ENCODE results near the gene IWS1.
"Not testable (repeated sequence)": the region's sequence is repeated elsewhere in the genome, so short reads cannot be mapped to it uniquely, and the experiment has no call there.

The IWS1 gene

GRCh38 chr2:127526132-127527000 lies at the start of gene IWS1:
TSS of gene IWS1 (minus strand) at chr2:127526489. CDS start at chr2:127526208, 281 bp downstream.
- FAIRE-seq = peak; percentile 87

DNA sequence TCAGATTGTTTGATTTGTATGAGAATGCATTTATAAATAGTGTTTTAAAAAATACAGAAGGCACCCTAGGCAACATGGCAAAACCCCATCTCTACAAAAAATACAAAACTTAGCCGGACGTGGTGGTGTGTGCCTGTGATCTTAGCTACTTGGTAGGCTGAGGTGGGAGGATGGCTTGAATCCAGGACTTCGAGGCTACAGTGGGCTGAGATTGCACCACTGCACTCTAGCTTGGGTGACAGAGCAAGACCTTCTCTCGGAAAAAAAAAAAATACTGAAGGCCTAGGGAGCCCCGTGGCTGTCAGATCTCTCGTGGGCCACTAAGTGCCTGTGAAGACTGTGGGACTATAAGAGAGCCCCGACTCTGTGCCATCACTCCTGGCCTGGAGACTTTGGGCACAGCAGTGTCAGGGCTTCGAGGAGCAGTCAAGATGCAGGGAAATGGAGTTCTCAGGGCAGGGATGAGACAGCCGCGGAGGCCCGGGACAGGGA lies 49.7 kb upstream of the IWS1 start:
- no peak for FAIRE-seq

GRCh38 chr2:127575185-127575765 lies 49.0 kb upstream of the IWS1 start:
- FAIRE-seq = no peak

DNA sequence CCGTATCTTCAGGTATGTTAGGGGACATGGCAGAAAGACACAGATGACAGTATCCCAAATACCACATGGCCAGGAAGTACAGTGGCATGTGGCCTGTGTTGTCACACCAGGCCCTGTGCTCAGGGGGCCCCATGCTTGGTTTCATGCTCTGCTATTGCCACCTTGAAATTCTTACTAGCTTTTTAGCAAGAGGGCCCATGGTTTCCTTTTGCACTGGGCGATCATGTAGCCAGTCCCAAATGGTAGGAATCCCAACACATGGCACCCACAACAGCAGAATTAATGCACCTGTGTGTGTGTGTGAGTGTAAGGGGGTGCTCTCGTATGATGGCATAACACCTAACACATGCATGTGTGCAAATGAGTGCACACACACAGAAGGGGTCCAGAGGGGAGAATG lies 48.4 kb upstream of the IWS1 start:
- no peak for FAIRE-seq

- no peak for FAIRE-seq
Measured at GRCh38 chr2:127573771-127574170, 47.5 kb upstream of the IWS1 start.

GRCh38 chr2:127573298-127573697 lies 47.0 kb upstream of the IWS1 start:
- no peak for FAIRE-seq

- FAIRE-seq = no peak
Measured at GRCh38 chr2:127572841-127573240, 46.6 kb upstream of the IWS1 start.

DNA sequence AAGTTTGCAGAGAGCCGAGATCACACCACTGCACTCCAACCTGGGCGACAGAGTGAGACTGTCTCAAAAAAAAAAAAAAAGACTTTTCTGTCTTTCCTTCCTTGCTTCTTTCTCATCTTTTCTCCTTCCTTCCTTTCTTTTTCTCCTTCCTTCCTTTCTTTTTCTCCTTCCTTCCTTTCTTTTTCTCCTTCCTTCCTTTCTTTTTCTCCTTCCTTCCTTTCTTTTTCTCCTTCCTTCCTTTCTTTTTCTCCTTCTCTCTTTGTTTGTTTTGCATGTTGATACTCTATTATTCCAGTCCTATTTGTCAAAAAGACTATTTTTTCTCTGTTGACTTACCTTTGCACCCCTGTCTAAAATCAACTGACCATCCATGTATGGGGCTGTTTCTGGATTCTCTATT lies 46.1 kb upstream of the IWS1 start:
- FAIRE-seq = not testable (repeated sequence)

DNA sequence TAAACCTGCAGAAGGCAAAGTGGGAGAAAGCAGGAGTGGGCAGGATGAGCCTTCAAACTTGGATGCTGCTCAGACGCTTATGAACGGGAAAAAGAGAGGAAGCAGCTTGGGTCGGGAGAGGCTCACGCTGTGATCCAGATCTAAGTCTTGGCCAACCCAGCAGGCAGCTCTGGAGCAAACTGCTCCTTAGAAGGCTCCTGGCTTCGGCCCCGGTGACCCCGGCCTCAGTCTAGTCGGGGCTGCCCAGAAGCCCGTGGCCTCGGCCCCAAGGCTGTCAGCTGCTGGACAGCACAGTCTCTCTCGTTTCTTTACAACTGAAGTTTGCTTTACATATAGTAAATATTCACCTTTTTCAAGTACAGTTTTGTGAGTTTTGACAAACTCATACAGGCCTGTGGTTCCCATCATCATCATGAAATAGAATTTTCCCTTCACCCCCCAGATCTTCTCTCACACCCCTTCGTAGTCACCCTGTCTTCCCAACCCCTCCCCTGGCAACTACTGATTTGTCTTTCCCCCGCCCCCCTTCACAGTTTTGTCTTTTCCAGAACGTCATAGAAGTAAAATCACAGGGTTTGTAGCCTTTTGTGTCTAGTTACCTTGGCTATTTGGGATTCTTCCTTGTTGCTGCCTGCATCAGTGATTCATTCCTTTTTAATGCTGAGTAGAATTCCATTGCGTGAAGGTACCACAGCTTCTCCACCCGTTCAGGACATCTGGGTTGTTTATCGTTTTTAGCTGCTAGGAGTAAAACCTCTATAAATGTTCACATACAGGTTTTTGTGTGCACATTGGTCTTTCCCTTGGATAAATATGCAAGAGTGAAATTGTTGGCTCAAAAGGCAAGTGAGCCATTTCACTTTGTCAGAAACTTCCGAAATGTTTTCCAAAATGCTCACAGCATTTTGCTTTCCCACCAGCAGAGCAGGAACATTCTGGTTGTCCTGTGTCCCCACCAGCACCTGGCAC lies 44.3 kb upstream of the IWS1 start:
- FAIRE-seq = no peak

GRCh38 chr2:127569666-127570065 lies 43.4 kb upstream of the IWS1 start:
- FAIRE-seq = no peak

GRCh38 chr2:127568128-127568527 lies 41.8 kb upstream of the IWS1 start:
- FAIRE-seq = no peak

- FAIRE-seq = no peak
Measured at GRCh38 chr2:127567351-127567854, 41.1 kb upstream of the IWS1 start.

GRCh38 chr2:127566576-127566975 lies 40.3 kb upstream of the IWS1 start:
- no peak for FAIRE-seq

DNA sequence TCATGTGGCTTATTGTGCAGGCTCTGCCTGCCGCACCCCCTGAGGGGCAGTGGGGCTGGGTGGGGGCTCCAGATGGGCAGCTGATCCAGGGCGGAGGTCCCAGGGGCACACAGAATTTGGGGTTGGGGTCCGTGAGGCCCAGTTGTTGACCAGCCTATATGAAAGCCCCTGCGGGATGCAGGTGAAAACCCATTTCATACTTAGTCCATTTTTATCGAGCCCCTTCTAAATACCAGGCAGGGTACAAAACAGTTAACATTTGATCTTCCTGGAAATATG lies 39.8 kb upstream of the IWS1 start:
- FAIRE-seq = no peak

- FAIRE-seq = no peak
Measured at GRCh38 chr2:127565261-127566138, 39.2 kb upstream of the IWS1 start.

DNA sequence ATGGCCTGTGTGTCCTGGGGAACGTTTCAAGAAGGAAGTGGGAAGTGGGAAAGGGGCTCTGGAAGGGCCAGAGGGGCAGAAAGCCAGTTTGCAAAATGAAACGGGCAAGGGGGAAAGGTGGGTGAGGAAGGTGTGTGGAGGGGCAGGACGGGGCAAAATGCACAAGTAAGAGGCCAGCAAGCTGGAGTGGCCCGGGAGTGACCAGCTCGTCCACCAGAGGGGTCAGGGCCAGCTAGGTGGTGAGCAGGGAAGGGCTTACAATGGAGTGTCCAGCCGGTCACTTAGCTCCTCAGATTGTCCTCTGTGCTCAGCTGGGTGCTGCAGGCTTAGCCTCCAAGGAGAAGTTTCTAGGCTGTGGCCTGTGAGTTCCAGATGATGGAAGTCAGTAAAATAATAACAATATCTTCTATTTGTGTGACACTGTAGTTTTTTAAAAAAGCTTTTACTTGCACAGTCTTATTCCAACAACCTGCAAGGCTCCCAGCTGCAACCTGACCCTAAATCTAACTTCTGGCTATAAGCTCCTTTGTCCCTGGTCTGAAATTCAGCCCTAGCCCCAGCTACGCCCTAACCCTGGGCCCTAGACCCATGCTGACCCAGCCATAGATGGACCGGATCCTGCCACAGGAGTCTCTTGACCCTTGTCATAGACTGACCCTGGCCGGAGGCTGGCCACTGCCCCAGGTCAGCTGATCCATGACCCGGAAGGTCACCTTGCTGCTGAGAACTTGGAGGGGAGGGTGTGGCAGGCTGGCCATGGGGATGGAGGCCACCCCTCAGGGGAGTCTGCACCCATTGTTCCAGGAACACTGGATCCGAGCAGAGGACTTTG lies 38.4 kb upstream of the IWS1 start:
- no peak for FAIRE-seq

GRCh38 chr2:127563458-127564428 lies 37.5 kb upstream of the IWS1 start:
- FAIRE-seq = no peak

DNA sequence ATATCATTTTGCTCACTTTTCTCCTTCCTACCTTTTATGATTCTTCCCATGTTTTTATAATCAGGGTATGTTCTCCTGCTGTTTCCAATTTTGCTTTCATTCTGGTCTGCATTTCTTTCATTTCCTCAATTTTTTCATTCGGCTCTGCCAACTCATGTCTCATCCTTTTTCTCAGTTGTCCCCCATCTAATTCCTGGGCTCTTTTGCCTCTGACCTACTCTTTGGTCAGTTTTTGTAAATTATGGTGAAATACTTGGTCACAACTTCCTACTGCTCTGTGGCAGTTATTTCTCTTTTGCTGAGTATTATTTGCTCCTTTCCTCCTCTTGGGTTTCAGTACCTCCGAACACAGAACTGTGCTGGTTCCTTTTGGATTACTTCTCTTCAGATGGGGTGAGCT lies 36.6 kb upstream of the IWS1 start:
- no peak for FAIRE-seq

GRCh38 chr2:127561371-127561770 lies 35.1 kb upstream of the IWS1 start:
- FAIRE-seq = no peak

DNA sequence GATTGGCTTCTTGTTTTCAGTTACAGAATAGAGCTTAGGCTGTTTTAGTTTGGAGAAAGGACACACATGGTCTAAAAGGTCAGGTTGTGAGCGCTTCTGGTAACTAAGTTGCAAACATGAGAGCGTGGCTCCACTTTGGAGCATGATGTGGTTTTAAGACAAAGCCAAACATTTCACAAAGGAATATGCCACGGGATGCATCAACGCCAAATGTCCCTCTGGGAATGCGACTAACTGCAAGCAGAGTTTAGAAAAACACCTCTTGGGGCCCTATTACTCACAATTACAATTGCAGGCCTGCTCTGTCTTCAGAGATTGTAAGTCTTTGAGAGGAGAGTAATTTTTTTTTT lies 34.6 kb upstream of the IWS1 start:
- FAIRE-seq = no peak
